Muscle of arm (tissue), 12 donors: ENCODE measurements around the gene BEAN1. TPM values are rescaled to one million over a fixed set of nuclear protein-coding genes. Genes with fewer than 3 reads are reported as not detected.
"Not testable (repeated sequence)": the region's sequence is repeated elsewhere in the genome, so short reads cannot be mapped to it uniquely, and the experiment has no call there.

ENCODE experiments used
- DNase-seq: peaks from one replicate; pipeline ENCODE4 v3.0.0-alpha.2; 2013
- polyA plus RNA-seq, 12 donors: library from polyadenylated mRNA; unstranded; fragments of 120-200 nt; gene quantifications; one replicate each; pipeline ENCODE4 v1.2.1, GENCODE V29; 2013; ENCODE audit not compliant: insufficient read length in 12 of 12

BEAN1 gene
- polyA plus RNA-seq, 12 donors: 0.56 to 3.7 (median 1.1) TPM; not detected in 2

DNA sequence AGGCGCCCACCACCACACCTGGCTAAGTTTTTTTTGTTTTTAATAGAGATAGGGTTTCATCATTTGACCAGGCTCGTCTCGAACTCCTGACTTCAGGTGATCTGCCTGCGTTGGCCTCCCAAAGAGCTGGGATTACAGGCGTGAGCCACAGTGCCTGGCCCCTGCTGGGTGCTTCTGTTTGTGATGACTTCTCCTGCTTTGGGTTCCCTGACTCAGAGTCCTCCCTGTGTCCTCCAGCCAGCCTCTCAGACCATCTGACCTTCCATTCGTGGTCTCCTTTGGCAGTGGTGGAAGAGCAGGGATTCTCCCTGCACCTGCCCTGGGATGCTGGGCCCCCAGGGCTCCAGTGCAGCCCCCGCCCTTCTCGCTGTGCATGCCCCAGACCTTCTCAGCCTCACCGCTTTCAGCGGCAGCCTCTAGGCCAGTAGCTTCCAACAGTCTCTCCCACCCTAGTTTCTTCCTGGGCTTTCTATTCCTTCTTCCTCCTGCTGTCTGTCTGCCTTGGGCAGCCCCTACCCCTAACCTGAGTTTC, 13.2 kb downstream of the BEAN1 start:
- no peak for DNase-seq

- no peak for DNase-seq
Measured at GRCh38 chr16:66440970-66441369, 13.9 kb downstream of the BEAN1 start.

- DNase-seq: no peak
Measured at GRCh38 chr16:66441586-66442375, 14.7 kb downstream of the BEAN1 start.

DNA sequence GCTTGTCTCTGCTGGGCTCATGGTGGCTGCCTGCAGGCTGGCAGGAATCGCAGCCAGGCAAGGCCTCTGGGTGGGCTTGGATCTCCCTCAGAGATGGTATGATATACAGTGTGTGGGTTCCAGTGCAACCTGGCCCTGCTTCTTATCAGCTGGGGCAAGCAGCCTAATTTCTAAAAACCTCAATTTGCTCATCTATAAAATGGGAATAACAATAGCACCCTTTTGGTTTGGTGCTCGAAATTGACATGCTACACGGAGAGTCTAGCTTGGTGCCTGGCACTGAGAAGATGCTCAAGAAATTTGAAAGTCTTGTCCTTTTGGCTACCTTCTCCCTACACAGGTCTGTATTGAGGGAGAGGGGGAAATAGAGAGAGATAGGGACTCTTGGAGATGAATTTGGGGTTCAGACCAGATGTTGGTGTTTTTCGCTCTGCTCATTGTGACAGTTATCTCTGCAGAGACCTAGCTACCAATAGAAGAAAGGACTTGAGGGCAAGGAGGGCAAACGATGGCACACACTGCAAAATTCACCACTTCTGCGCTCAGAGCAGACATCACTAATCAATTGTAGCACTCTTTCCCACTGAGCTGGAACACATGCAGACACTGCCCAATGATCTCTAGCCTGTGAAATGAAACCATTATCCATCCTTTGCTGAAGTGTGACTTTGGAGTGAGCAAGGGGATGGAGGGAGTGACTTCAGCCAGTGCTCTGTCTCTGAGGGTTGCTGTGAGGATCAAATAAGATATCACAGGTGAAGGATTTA, 15.6 kb downstream of the BEAN1 start:
- DNase-seq: no peak

- no peak for DNase-seq
Measured at GRCh38 chr16:66443269-66443652, 16.2 kb downstream of the BEAN1 start.

- DNase-seq: no peak
Measured at GRCh38 chr16:66444049-66444481, 17.0 kb downstream of the BEAN1 start.

DNA sequence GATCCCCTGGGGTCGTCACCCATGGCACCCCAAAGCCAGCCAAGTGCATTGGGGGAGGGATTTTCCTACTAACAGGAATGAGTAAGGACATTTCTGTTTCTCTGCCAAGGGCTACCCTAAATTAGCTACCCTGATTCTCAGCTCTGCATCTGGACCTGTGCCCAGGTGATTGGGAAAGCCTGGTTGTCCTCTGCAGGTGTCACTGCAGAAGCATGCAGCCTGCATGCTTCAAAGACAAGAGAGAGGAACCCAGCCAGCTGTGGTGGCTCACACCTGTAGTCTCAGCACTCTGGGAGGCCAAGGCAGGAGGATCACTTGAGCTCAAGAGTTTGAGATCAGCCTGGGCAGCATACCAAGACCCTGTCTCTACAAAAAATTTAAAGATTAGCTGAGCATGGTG, 19.6 kb downstream of the BEAN1 start:
- no peak for DNase-seq

GRCh38 chr16:66447491-66447890, 20.4 kb downstream of the BEAN1 start:
- DNase-seq: no peak

DNA sequence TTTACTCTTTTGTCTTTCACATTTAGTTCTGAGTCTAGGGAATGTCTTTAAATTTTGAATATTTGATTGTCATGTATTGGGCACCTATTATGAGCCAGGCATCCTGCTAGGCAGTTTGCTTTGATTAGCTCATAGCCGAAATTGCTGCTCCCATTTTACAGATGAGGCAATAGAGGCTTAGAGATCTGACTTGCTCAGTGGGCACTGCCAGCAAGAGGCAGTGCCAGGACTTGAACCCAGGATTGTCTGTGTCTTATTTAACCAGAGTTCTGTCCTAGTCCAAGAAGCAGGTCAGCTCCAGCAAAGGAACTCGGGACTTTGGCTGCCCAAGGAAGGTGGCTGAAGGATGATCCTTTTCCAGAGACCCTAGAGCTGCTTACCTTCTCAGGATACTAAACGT, 24.5 kb downstream of the BEAN1 start:
- no peak for DNase-seq

DNA sequence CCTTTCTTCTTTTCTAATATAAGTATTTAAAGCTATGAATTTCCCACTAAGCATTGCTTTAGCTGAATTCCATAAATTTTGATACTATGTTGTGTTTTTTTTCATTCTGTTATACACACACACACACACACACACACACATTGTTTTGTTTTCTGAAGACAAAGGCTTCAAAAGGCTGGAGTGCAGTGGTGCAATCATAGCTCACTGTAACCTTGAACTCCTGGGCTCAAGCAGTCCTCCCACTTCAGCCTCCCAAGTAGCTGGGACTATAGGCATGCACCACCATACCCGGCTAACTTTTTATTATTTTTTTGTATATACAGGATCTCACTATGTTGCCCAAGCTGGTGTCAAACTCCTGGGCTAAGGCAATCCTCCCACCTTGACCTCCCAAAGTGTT, 26.1 kb downstream of the BEAN1 start:
- not testable (repeated sequence) for DNase-seq

GRCh38 chr16:66454751-66455150, 27.7 kb downstream of the BEAN1 start:
- DNase-seq: no peak

GRCh38 chr16:66455970-66456369, 28.9 kb downstream of the BEAN1 start:
- DNase-seq: no peak

DNA sequence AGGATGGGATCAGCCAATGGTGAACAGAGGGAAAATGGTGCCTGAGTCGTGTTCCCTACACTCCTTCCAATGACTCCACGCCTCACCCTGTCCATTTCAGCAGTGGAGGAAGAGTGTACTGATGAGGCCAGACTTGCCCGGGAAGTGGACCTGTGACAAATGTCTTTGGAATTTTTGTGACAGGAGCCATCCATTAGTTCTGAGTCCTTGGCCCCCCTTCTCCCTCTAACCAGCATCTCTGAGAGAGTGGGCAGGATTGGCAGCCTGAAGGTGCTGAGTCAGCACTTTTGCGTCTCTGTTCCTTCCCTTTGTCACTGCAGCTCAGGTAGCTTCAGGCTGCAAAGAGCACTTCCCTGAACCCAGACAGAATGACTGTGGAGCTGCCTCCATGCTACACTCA, 30.8 kb downstream of the BEAN1 start:
- no peak for DNase-seq

DNA sequence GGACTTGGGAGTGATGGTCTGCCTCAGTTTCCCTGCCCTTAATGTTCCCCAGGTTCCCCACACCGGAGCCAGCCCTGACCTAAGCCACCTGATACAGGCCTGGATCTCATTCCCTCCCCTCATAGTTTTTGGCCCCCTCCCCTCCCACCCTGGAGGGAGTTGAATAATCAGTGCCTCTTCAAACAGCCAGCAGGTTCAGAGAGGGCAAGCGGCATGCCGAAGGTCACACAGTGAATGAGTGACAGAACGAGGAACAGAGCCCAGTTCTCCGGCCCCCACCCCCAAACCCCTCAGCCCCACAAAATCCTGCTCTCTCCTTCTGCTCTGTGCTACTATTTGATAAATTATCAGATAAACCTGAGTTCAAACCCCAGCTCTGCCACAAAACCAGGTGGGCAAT, 31.2 kb downstream of the BEAN1 start:
- DNase-seq: no peak

DNA sequence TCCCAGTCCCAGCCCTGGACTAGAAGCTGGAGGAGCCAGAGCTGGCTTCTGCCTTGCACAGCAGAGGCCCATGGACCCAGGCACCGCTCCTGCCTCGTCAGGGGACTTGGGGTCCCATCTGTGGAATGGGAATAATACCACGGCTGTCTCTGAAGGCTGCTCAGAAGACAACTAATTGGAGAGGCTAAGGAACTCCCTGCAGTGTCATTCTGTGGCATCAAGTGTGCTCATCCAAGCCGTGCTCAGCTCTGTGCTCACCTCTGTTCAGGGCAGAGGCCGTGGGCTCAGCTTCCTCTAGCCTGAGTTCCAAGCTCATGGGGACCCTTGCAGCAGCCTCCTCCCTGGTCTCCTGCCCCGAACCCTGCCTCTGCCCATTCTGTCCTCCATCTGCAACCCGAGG, 31.8 kb downstream of the BEAN1 start:
- no peak for DNase-seq

GRCh38 chr16:66459878-66460277, 32.8 kb downstream of the BEAN1 start:
- no peak for DNase-seq

DNA sequence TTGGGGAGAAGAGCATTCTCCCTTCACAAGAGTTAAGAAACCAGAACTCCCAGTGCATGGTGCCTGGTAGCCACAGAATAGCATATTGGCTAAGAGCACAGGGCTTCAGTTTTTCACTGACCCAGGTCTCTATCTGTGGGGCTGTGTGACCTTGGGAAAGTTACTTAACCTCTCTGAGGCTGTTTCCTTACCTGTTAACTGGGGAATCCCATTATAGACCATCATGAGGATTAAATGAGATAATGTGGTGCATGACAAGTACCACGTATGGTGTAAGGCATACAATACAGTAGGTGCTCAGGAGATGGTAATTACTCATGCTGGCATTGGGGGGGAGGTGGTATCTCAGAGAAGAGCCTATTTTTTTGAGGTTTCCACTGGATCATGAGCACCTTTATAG, 33.6 kb downstream of the BEAN1 start:
- no peak for DNase-seq

GRCh38 chr16:66462912-66463311, 35.8 kb downstream of the BEAN1 start:
- DNase-seq: no peak

DNA sequence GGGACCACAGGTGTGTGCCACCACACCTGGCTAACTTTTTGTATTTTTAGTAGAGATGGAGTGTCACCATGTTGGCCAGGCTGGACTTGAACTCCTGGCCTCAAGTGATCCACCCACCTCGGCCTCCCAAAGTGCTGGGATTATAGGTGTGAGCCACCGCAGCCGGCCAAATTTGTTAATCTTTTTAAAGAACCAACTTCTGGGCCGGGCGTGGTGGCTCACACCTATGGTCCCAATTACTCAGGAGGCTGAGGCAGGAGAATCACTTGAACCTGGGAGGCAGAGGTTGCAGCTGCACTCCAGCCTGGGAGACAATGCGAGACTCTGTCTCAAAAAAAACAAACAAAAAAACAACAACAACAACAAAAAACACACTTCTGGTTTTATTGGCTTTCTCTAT, 38.9 kb downstream of the BEAN1 start:
- DNase-seq: not testable (repeated sequence)

- DNase-seq: not testable (repeated sequence)
Measured at GRCh38 chr16:66466636-66467035, 39.5 kb downstream of the BEAN1 start.

GRCh38 chr16:66467611-66468010, 40.5 kb downstream of the BEAN1 start:
- DNase-seq: no peak

GRCh38 chr16:66468321-66468965, 41.3 kb downstream of the BEAN1 start:
- no peak for DNase-seq
